Measurements from ENCODE around the gene TXNRD2.

DNA sequence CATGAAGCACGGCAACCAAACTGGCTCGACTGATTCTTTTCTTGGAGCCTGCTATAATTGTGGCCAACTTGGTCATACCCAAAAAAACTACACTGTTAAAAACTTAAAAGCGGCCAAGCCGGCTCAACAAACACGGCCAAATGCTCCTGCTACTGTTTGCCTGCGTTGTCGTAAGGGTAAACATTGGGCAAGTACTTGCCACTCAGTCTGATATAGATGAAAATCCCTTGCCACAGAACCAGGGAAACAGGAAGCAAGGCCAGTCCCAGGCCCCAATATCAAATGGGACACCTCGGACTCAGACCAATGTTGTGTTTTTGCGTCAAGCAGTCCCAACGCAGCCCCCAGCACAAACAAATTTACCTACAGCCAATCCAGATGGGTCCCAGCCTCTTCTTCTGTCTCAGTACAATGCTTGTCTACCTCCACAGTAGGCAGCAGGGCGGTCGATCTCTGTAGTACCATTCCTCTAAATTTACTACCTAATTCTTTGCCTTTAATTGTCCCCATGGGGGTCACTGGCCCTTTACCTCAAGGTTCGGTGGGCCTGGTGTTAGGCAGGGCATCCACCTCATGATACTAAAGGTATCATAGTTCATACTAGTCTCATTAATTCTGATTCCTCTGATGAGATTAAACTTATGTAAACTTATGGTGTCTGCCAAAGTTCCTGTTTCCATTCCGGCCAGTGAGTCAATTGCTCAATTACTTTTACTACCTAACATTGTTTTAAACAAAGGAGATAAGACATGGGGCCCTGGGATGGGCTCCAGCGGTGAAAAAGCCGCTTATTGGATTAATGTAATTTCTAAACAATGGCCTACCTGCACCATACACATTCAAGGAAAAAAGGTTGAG lies 3.8 kb downstream of the TXNRD2 start:
- TF ChIP-seq POLR2A (IDR thresholded peaks at IDR 0.05) = no peak
- TF ChIP-seq, protein P1, sequence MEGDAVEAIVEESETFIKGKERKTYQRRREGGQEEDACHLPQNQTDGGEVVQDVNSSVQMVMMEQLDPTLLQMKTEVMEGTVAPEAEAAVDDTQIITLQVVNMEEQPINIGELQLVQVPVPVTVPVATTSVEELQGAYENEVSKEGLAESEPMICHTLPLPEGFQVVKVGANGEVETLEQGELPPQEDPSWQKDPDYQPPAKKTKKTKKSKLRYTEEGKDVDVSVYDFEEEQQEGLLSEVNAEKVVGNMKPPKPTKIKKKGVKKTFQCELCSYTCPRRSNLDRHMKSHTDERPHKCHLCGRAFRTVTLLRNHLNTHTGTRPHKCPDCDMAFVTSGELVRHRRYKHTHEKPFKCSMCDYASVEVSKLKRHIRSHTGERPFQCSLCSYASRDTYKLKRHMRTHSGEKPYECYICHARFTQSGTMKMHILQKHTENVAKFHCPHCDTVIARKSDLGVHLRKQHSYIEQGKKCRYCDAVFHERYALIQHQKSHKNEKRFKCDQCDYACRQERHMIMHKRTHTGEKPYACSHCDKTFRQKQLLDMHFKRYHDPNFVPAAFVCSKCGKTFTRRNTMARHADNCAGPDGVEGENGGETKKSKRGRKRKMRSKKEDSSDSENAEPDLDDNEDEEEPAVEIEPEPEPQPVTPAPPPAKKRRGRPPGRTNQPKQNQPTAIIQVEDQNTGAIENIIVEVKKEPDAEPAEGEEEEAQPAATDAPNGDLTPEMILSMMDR (IDR thresholded peaks at IDR 0.05) = no peak

Data from tibial nerve (tissue), 3 donors.